Parathyroid adenoma (tissue), 2 donors: ENCODE data around the gene NHERF1.

Experiments
- H2AFZ ChIP-seq: fragments of 300-600 bp; sonication (generic); one replicate; pipeline ENCODE4 v1.7.0; 2017; ENCODE audit warnings: antibody characterized with exemption, mild to moderate bottlenecking
- H3K27ac ChIP-seq: fragments of 300-600 bp; sonication (generic); one replicate; pipeline ENCODE4 v1.7.0; 2017
- H3K27me3 ChIP-seq: fragments of 300-600 bp; sonication (generic); one replicate; pipeline ENCODE4 v1.7.0; 2017; ENCODE audit warnings: low read length; ENCODE audit not compliant: control insufficient read depth, insufficient read depth
- H3K36me3 ChIP-seq: fragments of 300-600 bp; sonication (generic); one replicate; pipeline ENCODE4 v1.7.0; 2017; ENCODE audit warnings: low read length; ENCODE audit not compliant: control insufficient read depth, insufficient read depth
- H3K4me1 ChIP-seq: fragments of 300-600 bp; sonication (generic); one replicate; pipeline ENCODE4 v1.7.0; 2017; ENCODE audit warnings: control low read depth
- H3K4me2 ChIP-seq: fragments of 300-600 bp; sonication (generic); one replicate; pipeline ENCODE4 v1.7.0; 2017; ENCODE audit warnings: low read length
- H3K4me3 ChIP-seq: fragments of 300-600 bp; sonication (generic); one replicate; pipeline ENCODE4 v1.7.0; 2017; ENCODE audit warnings: low read depth, low read length
- H3K79me2 ChIP-seq: fragments of 300-600 bp; sonication (generic); one replicate; pipeline ENCODE4 v1.7.0; 2017; ENCODE audit warnings: control low read depth
- H3K9ac ChIP-seq: fragments of 300-600 bp; sonication (generic); one replicate; pipeline ENCODE4 v1.7.0; 2017; ENCODE audit warnings: mild to moderate bottlenecking
- H3K9me3 ChIP-seq: fragments of 300-600 bp; sonication (generic); one replicate; pipeline ENCODE4 v1.7.0; 2017; ENCODE audit warnings: low read length; ENCODE audit not compliant: control insufficient read depth
- CTCF ChIP-seq: fragments of 300-600 bp; sonication (generic); IDR thresholded peaks from one replicate; pipeline ENCODE4 v1.7.0; 2017; ENCODE audit warnings: antibody characterized with exemption, mild to moderate bottlenecking
- donor health status: primary hyperparathyroidism.

Gene NHERF1

GRCh38 chr17:74784125-74784810 is 35.8 kb downstream of the NHERF1 start:
- H3K9ac ChIP-seq: no peak overlapping the region
- no peak overlapping the region for H3K27ac ChIP-seq
- H3K36me3 ChIP-seq: no peaks in the 10 kb centered on the region
- H3K79me2 ChIP-seq: peaks cover 8% of the 10 kb centered on the region
- H3K4me2 ChIP-seq: no peak overlapping the region
- no peaks in the 10 kb centered on the region for H3K27me3 ChIP-seq
- H2AFZ ChIP-seq: no peak overlapping the region
- TF ChIP-seq CTCF: no peak
- H3K4me1 ChIP-seq: no peaks in the 10 kb centered on the region
- no peaks in the 10 kb centered on the region for H3K9me3 ChIP-seq
- no peak overlapping the region for H3K4me3 ChIP-seq

GRCh38 chr17:74785096-74785980 is 36.9 kb downstream of the NHERF1 start:
- Histone ChIP-seq H3K27me3 (no peaks in the 10 kb centered on the region), H3K9me3 (no peaks in the 10 kb centered on the region), H3K4me1 (no peaks in the 10 kb centered on the region), H3K4me2 (no peak overlapping the region), H3K9ac (no peak overlapping the region), H3K4me3 (no peak overlapping the region), H3K27ac (no peak overlapping the region), H3K36me3 (no peaks in the 10 kb centered on the region), H2AFZ (no peak overlapping the region), H3K79me2 (peaks cover 8% of the 10 kb centered on the region)
- no peak for TF ChIP-seq CTCF

GRCh38 chr17:74785981-74786360 is 37.5 kb downstream of the NHERF1 start:
- Histone ChIP-seq H3K4me1 (peaks cover 2% of the 10 kb centered on the region), H3K9ac (no peak overlapping the region), H3K36me3 (no peaks in the 10 kb centered on the region), H3K79me2 (peaks cover 8% of the 10 kb centered on the region), H3K9me3 (no peaks in the 10 kb centered on the region), H3K4me3 (no peak overlapping the region), H2AFZ (no peak overlapping the region), H3K27ac (no peak overlapping the region), H3K4me2 (no peak overlapping the region), H3K27me3 (no peaks in the 10 kb centered on the region)
- TF ChIP-seq CTCF: no peak

GRCh38 chr17:74786431-74787055 is 38.1 kb downstream of the NHERF1 start:
- peaks cover 5% of the 10 kb centered on the region for H3K4me1 ChIP-seq
- no peaks in the 10 kb centered on the region for H3K36me3 ChIP-seq
- H3K79me2 ChIP-seq: peaks cover 6% of the 10 kb centered on the region
- no peaks in the 10 kb centered on the region for H3K27me3 ChIP-seq
- H3K9ac ChIP-seq: no peak overlapping the region
- H3K4me2 ChIP-seq: no peak overlapping the region
- no peak overlapping the region for H3K27ac ChIP-seq
- H3K4me3 ChIP-seq: no peak overlapping the region
- TF ChIP-seq CTCF: no peak
- H3K9me3 ChIP-seq: no peaks in the 10 kb centered on the region
- H2AFZ ChIP-seq: no peak overlapping the region
